ENCODE data around the gene WNT7B.

WNT7B gene

DNA sequence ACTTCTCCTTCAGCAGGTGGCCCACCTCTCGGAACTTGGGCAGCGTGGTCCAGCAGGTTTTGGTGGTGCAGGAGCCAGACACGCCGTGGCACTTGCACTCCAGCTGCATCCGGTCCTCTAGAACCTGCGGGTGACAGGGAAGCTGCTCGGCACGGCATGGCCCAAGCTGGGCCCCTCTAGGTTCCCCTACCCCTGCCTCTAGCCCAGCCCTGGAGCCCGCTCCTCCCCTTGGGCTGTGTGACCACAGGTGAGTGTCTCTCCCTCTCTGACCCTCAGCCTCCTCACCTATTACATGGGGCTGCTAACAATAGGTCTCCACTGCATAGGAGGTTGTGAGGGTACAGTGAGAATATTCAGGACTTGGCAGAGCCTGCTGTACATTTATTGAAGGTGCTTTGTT, 53.8 kb downstream of the WNT7B start:
- DNase-seq, result no peak

- DNase-seq, result no peak
Observed at GRCh38 chr22:45922661-45923060, 54.3 kb downstream of the WNT7B start.

DNA sequence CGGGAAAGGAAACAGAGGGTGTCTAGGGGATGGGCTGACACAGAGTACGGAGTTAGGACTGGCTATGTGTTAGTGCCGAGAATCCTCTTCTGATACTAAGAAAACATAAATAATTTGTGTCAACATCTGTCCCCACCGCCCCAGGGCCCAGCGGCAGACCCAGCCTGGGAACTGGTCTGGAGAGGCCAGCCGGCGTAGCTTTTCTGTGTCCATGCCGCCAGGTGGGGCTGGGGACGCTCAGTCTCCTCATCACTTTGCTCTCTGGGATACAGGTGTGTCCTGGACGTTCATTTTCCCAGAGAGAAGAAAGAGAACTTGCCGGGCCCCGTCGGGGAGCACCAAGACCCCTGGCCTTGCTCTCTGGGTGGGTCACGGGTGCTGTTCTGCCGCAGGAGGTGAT, 54.7 kb downstream of the WNT7B start:
- no peak for DNase-seq

DNA sequence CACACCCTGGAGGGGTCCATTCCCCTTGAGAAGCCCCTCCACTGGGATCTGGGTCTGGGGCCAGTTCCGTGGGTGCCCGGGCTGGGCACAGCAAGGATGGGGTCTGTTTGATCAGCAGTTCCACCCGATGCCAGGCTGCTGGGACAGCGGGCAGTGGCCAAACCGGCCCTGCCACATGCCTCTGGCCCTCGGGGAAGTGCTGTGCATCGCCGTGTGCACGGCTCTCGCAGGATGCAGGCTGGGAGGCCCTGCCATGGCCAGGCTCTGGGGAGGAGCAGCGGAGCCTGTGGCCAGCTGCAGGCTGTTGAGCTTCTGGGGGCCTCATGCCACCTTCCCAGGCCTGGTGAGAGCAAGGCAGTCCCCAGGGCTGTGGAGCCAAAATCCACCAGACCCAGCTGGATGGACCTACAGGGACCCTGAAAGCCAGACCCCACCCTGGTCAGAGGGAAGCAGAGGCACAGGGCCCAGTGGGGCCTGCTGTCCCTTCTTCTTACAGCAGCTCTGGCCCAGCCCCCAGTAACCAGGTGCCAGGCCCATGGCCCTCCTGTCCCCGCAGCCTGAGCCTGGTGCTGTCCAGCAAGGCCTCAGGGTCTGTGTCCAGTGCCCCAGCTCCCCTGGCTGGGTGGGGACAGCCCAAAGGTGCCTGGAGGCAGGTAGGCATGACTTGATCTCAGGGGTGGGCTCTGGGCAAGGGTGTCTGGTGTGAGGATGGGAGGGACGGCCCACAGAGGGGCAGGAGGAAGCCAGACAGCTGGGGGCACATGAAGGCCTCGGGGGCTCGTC, 57.3 kb downstream of the WNT7B start:
- no peak for DNase-seq

DNA sequence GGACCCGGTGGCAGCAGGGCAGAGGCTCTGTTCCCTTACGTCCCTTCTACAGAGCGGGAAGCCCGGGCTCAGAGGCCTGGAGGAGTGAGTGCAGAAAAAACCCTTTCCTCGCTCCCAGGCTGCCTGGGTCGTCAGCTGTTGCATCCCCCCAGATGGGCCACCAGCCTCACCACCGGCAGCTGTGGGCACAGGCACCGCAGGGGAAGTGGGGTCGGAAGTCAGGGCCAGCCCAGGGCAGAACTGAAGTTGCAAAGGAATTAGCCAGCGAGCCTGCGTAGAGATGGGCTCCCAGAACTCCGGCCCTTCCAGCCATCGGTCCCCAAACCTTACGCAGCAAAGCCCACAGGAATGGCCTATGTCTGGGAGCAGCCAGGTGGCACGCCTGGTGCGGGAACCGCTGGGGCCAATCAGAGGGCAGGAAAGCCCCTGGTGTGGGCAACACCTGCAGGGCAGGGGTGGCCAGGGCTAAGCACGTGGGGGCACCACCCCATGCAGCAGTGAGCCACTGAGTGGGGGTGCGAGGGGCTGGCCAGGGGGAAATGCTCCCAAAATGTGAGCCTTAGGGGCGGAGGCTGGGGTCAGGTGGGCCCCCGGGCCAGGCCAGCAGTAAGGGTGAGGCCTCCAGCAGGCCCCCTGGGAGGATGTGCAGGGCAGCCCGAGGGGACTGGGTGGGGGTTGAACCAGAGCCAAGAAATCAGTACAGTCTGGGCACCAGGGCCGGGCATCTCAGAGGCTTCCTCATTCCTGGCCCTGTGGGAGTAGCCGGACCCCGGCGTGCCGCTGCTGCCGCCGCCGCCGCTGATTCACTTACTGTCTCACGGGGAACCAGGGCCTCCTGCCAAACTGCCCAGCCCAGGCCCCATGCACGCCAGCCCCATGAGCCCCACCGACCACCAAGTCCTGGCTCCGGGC, 58.2 kb downstream of the WNT7B start:
- DNase-seq, result no peak

- no peak for DNase-seq
Observed at GRCh38 chr22:45917700-45918458, 59.1 kb downstream of the WNT7B start.

- DNase-seq, result no peak
Observed at GRCh38 chr22:45917146-45917545, 59.8 kb downstream of the WNT7B start.

DNA sequence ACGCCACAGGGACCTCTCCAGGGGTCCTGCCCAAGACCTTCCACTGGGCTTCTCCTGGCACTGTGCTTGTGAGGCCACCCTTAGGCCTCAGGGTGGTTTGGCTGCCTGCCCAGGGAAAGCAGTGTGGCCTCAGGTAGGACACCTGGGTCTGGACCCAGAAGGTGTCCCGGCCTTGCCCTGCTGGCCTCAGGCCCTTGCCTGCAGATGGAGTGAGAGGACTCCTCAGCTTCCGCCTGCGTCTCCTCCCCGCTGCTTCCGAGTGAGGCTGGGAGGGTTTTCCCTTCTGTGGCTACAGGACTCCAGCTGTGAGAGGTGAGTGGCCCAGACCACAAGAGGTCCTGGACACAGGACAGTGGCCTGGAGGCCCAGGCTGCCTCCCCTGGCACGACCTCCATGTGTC, 60.4 kb downstream of the WNT7B start:
- DNase-seq, result no peak

DNA sequence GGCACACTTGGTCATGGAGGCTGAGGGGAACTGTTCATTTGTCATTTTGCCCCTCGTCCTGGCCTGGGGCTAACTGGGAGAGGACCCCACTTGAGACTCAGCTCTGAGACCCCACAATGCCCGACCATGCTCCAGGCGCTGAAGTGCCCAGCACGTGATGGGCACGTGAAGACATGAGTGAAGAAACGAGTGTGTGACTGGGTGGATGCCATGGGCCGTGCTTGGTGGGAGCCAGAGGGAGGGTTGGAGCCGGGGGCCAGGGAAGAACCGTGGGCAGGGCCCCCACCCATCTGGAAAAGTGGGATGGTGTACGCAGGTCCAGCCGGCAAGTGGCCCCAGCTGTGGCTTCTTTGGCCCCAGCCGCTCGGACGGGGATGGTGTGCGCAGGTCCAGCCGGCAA, 61.1 kb downstream of the WNT7B start:
- no peak for DNase-seq

- DNase-seq, result no peak
Observed at GRCh38 chr22:45915151-45915550, 61.8 kb downstream of the WNT7B start.

- no peak for DNase-seq
Observed at GRCh38 chr22:45914309-45914708, 62.7 kb downstream of the WNT7B start.

- DNase-seq, result no peak
Observed at GRCh38 chr22:45912910-45913309, 64.1 kb downstream of the WNT7B start.

DNA sequence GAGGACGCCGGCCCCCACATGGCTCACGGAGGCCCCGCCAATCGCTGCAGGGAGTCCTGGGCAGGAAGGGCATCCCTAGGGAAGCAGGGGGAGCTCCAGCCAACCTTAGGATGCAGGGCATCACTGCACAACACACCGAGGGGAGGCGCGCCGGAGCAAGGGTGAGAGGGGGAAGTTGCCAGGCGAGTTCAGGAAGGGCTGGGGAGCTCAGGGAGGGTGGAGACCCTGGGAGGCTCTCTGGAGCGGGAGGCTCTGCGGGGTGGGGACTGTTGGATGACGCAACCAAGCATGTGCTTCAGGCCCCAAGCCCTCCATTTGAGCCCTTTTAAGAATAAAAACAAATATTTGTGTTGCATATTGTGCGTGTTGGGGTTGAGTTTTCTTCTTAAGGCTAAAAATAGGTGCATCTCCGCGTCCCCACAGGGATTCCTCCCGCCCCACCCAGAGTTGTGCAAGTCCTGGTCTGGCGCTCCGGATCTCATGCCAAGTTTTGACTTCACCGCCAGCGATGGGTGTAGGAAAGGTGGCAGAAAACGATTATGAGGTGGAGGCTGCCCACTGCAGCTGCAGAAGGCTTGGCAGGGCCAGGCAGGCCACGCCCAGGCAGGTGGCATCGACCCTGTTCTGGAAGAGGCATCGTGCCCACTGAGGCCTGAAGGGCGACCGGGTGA, 65.2 kb downstream of the WNT7B start:
- DNase-seq, result no peak

- DNase-seq, result no peak
Observed at GRCh38 chr22:45910928-45911467, 66.0 kb downstream of the WNT7B start.

DNA sequence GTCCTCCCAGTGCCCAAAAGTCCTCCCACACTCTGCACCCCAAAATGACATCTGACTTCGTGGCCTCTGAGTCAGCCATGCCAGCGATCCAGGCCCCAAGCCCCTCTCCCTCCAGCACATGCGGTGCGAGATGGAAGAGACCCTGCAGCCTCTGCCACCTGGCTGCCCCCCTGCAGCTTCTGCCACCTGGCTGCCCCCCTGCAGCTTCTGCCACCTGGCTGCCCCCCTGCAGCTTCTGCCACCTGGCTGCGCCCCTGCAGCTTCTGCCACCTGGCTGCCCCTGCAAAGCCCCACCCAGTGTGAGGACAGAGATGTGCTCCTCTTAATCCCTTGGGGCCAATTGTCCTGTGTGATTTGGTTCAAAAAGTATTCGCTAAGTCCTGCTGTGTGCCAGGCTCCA, 68.0 kb downstream of the WNT7B start:
- DNase-seq, result no peak

GRCh38 chr22:45907996-45908395, 69.0 kb downstream of the WNT7B start:
- DNase-seq, result no peak

DNA sequence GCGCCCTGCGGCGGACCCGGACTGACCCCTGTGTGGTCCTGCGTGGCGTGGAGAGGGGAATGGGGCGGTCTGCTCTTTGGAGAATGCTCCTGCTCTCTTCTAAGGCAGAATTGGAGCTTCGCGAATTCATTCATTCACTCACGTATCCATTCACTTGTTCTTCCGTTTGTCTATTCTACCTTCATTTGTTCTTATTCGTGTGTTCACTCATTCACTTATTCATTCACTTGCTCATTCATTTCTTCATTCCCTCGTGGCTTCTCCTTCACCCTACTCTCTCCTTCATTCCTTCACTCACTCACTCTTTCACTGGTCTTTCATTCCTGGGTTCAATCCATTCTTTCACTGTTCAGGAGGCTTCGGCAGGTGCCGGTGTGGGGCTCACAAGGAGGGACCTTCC, 69.6 kb downstream of the WNT7B start:
- no peak for DNase-seq

DNA sequence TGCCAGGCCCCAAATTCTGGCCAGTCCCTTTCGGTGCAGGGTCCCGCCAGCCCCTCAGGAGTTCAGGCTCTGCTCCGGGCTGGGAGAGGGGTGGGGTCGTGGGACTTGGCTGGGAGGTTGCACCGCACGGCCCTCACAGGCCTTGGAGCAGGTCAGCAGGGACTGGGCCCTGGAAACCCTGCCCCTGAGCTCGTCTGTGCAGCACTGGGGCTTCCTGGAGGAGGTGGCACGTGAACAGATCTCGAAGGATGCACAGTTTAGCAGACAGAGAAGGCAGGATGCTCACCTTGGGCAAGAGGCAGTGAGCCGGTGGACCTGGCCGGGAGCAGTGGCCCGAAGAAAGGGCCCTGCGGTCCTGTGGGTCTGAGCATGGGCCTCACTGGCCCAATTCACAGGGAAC, 70.0 kb downstream of the WNT7B start:
- no peak for DNase-seq

DNA sequence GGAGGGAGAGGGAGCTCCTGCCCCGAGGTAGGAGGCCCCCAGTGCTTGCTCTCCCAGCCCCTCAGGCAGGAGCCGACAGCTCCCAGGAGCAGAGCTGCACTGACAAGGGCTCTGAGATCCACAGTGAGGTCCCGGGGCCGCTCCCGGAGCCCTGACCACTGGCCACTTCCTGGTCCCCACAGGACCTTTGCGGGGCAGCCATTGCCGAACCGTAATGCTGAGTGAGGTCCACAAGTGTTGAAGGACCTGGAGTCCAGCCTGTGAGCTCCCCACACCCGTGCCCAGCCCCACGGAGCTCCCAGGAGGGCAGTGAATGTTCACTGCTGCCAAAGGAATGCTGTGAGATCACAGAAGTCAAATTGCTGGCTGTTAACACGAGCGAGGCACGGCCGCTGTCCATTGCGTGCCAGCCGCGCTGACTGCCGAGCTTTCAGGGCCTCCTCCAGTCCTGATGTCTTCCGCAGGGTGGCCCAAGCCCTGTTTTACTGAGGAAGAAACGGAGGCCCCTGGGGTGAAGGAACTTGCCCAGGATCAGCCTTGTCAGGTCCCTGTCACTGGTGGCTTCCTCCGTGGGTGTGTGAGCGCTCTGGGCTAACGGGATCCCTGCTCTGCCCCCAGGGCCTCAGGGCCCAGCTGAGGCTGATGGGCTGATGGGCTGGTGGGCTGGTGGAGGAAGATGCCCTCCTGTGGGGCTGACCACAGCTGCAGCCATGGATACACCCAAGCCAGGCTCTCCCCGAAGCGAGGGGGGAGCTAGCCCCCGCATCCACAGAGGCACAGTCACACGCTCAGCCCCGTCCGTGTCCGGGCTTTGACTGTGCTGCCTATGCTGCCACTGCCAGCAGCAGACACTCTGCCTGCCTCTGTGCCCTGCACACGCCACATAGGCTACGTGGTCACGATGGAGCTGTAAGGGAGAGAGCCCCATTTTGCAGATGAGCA, 70.8 kb downstream of the WNT7B start:
- no peak for DNase-seq

- DNase-seq, result no peak
Observed at GRCh38 chr22:45905326-45905923, 71.5 kb downstream of the WNT7B start.

DNA sequence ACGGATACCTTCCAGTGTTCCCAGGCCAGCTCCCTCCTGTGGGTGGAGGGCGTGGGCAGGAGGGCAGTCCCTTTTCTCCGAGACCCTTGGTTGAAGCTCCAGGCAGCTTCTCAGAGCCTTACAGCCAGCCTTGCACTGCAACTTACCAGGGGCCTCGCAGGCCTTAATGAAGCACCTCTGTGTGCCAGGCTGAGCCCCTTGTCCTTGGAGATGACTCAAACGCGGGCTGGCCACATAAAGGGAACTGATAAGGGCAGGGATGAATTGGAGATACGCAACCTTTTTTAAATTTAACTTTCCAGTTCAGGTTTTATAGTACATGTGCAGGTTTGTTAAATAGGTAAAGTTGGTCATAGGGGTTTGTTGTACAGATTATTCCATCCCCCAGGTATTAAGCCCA, 72.7 kb downstream of the WNT7B start:
- DNase-seq, result no peak

Data from activated CD8-positive, alpha-beta memory T cell treated with anti-CD3 and anti-CD28 coated beads, Interleukin-2, amount 50 U/mL, for 4 hours (primary cell).